GM18519 (cell line): Measurements from ENCODE around the gene GPR137C.
"Not testable (repeated sequence)": the region's sequence is repeated elsewhere in the genome, so short reads cannot be mapped to it uniquely, and the experiment has no call there.

ENCODE experiments used
- ATAC-seq: cut with Tn5 transposase; IDR thresholded peaks from one replicate; pipeline ENCODE4 v1.9.1; 2021; ENCODE audit warnings: mild to moderate bottlenecking, moderate library complexity; ENCODE audit not compliant: unreplicated experiment, low FRiP score

The GPR137C gene

DNA sequence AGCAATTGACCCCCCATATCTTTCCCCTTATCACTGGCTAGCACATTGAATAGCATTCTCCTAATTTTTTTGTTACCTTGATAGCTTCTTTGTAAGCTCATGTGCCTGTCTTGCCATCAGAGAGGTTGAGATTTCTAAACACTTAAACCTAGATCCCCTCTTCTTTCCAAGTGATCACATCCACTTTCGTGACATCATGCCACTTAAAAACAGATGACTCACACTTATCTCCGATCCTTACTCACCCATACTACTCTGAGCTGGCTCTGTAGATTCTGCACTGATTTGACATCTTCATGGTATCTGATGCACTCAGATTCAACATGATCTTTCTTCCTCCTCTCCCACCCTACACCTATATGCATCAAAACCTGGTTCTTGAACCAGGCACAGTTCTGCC, 10.5 kb downstream of the GPR137C start:
- no peak for ATAC-seq

DNA sequence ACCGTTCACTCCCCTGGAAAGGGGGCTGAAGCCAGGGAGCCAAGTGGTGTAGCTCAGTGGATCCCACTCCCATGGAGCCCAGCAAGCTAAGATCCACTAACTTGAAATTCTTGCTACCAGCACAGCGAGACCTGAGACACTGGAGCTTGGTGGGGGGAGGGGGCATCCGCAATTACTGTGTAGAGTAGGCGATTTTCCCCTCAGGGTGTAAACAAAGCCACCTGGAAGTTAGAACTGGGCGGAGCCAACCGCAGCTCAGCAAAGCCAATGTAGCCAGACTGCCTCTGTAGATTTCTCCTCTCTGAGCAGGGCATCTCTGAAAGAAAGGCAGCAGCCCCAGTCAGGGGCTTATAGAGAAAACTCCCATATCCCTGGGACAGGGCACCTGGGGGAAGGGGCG, 15.8 kb downstream of the GPR137C start:
- ATAC-seq, result not testable (repeated sequence)

DNA sequence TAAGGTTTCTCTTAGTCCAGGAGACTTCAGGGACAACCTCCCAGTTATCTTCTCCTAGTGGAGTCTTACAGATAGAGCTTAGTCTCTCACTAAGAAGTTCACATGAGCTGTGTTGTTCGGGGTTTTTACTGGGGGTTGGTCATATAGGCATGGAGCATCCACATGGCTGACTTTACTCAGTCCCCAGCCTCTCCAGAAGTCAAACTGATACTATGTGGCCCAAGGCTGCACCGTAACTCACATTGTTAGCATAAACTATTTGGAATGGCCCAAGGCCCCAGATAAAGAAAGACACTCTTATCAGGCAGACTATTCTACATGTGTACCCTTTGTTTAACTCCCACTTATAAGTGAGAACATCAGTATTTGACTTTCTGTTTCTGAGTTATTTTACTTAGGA, 23.2 kb downstream of the GPR137C start:
- no peak for ATAC-seq

DNA sequence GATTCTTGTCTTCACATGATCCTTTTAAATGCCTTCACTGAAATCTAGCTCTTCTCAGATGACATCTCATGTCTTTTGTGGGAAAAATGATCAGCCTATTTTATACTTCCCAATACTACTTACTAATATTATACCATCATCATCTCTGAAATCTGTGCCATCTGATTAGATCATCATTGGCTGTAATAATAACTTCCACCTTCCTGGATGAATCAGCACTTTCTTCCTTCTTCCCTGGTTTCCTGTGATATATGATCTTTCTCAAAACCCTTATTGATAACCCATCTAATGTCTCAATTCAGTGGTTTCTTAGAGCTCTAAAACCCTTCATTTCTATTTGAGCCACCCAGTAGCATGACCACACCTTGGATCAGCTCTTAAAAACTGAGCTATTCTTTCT, 30.9 kb downstream of the GPR137C start:
- no peak for ATAC-seq

DNA sequence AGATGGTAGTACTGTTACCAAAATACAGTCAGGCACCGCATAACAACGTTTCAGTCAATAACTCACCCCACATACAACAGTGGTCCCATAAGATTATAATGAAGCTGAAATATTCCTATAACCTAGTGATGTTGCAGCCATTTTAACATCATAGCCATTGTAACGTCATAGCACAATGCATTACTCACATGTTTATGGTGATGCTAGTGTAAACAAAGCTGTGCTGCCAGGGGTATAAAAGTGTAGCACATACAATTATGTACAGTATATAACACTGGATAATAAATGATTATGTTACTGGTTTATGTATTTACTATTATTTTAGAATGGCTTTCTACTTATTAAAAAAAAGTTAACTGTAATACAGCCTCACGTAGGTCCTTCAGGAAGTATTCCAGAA, 37.0 kb downstream of the GPR137C start:
- no peak for ATAC-seq

DNA sequence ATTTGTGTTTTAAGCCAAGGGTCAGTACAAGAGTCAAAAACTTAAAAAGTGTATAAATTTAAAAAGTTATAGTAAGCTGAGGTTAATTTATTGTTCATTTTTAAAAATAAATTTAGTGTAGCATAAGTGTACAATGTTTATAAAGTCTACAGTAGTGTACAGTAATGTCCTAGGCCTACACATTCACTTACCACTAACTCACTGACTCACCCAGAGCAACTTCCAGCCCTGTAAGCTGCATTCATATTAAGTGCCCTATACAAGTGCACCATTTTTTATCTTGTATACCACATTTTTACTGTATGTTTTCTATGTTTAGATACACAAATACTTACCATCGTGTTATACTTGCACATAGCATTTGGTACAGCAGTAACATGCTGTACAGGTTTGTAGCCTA, 37.7 kb downstream of the GPR137C start:
- ATAC-seq, result no peak

DNA sequence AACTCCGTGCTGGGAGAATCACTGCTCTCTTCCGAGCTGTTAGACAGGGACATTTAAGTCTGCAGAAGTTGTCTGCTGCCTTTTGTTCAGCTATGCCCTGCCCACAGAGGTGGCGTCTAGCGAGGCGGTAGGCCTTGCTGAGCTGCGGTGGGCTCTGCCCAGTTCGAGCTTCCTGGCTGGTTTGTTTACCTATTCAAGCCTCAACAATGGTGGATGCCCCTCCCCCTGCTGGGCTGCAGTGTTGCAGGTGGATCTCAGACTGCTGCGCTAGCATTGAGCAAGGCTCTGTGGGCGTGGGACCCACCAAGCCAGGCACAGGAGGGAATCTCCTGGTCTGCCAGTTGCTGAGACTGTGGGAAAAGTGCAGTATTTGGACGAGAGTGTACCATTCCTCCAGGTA, 43.7 kb downstream of the GPR137C start:
- ATAC-seq, result no peak

DNA sequence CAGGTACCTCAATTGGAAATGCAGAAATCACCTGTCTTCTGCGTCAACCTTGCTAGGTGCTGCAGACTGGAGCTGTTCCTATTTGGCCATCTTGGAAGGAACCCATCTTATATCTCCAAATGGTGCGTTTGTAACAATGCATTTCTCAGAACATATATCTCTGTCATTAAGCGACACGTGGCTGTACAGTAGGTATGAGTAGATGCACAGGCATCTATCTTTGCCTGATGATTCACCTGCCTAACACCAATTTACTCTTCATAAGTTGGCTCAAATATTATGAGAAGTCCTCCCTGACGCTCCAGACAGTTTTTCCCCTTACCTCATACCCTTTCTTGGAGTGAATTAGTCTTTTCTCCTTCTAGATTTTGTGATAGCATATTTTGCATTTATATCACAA, 44.2 kb downstream of the GPR137C start:
- ATAC-seq, result no peak

DNA sequence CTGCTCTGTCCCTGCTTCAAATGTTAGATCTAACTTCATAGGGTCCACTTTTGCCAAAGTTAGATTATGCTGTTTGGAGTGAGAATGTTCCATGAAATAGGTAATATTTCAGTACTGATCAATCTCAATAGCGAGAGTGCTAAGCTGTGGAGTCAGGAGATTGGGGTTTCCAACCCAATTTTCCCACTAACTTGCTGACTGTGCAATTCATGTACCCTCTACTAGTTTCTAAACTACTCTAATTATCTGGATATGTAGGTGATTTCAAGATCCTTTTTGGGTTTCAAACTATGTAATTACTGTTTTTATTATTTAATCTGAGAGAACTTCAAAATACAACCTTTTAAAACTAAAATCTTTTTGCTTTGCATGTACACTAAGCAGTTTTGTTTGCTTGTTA, 45.9 kb downstream of the GPR137C start:
- no peak for ATAC-seq

DNA sequence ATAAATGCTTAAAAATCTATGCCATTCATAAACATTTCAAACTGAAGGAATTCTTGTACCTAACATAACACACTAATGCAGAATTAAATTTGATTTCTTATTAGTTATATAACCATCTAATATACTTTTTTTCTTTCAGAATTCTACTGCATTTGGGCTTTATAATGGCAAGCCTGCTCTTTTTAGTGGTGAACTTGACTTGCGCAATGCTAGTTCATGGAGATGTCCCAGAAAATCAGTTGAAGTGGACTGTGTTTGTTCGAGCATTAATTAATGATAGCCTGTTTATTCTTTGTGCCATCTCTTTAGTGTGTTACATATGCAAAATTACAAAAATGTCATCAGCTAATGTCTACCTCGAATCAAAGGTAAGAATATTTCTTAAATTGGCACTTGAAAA, 47.3 kb downstream of the GPR137C start:
- ATAC-seq, result no peak

DNA sequence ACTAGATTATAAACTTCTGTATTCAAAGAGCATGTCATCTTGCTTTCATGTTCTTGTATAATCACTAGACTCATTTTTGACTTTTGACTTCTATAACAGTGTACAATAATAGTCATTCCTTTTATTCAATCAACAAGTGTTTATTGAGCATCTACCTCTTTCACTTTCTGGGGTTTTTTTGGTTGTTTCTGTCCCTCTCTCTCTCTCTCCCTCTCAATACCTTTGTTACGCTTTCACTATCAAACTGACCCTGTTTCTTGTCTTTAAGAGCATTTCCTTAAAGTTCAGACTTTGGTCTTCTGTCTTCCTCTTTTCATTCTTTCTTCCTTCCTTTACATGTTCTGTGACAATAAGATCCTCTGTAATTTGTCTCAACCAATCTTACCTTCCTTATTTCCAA, 49.5 kb downstream of the GPR137C start:
- ATAC-seq, result no peak

DNA sequence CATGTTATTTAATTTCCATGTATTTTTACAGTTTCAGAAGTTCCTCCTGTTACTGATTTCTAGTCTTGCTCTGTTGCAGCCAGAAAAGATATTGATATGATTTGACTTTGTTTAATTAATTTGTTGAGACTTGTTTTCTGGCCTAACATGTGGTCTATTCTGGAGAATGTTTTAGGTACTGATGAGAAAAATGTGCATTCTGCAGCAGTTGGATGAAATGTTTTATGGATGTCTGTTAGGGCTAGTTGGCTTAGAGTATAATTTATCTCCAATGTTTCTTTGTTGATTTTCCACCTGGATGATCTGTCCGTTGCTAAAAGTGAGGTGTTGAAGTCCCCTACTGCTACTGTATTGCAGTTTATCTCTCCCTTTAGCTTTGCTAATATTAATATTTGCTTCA, 54.4 kb downstream of the GPR137C start:
- no peak for ATAC-seq

DNA sequence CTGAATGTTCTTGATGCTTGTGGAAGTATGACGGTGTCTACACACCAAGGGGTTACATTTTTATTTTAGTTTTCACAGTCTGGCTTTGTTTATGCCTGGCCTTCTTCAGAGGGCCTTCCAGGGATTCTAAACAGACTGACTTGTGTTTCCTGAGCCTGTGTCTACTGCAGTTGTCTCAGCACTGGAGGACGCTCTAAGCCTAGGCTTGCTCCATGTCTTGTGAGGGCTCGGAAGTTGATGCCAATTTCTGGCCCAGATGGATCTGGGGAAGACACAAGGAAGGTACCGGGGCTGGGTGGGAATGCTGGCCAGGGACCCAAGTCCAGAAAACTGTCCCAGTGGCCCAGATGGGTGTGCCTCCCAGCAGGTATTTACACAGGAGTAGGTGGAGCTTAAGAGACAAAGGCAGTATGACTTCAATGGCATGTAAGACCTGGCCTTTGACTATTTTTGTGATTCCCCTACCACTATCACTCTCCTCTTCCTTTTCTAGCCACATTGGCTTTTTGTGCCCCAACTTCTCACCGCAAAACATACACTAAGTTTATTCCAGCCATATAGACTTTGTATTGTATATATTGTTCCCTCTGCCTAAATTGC, 56.9 kb downstream of the GPR137C start:
- no peak for ATAC-seq

DNA sequence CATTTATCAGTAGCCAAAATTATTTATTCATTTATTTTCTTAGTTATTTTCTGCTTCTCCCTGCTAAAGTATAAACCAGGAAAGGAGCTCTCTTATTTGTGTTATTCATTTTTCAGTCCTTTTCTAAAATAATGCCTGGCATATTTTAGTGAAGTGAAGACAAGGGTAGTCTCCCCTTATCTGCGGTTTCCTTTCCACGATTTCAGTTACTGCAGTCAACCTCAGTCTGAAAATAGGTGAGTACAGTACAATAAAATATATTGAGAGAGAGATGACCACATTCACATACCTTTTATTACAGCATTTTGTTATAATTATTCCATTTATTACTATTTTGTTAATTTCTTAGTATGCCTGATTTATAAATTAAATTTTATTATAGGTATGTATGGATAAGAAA, 57.6 kb downstream of the GPR137C start:
- no peak for ATAC-seq

DNA sequence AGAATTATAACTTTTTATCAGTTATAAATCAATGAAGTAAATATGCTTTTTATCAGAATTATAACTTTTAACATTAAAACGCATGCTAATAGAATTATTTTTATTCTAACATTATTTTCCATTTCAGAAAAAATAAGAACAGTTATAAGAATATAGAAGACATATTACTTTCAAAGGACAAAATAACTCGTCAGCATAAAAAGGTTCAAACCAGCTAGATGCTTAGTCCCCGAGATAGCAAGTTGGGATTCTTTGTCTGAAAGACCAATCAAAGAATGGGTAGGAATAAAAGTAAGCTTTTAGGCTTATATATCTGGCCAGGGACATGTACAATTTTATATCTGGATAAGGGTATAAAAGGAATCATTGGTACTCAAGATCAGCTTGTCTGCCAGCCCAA, 66.0 kb downstream of the GPR137C start:
- no peak for ATAC-seq

DNA sequence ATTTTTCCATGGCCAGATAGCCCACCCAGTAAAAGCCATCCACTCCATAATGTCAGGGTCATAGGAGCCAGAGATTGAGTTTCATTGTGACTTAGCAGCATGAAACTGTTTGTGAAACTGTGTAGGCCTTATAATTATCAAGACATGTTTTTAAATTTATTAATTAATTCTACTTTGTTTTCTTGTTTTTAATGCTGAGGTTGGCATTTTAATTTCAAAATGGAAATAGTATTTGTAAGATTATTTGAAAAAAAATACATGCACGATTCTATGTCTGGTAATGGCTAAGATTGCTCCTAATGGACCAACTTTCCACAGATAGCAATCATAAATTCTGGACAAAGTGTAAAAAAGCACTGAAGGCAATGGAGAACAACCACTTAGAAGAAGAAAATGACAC, 67.1 kb downstream of the GPR137C start:
- no peak for ATAC-seq

DNA sequence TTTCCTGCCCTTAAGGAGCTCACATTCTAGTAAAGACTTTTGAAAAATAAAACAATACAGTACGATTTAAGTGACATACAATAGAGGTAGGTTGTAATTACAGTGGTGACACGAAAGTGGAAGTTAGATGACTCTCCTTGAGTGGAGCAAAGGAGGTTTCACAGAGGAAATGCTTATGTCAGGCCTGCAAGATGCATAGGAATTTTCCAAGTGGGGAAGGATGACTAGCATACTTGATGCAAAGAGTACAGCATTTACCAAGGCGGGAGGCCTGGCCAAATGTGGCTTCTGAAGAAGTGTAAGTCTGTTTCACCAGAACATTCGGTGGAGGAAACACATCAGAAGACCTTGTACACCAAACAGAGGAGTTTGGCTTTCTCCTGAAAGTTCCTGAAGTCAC, 87.5 kb downstream of the GPR137C start:
- ATAC-seq, result no peak

DNA sequence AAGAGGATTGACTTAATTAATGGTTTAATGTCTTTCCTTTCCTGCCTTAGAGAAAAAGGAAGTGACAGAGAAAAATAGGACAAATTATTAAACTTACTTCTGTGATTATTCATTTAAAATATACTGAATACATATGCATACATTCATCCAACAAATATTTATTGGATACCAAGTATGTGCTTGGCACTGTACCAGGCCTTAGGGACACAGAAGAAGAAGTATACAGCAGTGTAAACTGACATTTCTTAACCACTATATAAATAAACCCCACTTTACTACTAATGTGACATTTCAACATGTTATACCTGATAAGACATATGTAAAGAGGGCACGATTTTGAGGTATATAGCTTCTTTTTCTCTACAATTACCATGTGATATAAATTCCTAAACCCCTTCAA, 89.1 kb downstream of the GPR137C start:
- ATAC-seq, result no peak

DNA sequence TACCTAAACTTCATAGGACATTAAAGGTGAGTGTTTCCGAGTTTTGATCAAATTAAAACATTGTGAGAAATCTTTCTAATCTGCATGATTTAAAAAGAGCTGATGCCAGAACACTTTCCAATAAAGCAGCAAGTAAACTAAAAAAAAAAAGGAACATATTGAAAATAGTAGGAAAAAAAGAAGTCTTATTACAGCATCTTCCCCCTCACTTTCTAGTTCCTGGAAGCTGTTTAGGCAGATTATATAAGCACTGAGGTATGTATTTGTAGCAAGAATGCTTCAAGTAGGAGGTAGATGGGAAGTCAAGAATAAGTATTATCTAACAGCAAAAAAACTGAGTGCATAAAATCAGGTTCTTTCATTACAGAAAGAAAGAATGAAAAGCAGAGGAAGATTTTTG, 96.9 kb downstream of the GPR137C start:
- ATAC-seq, result no peak

DNA sequence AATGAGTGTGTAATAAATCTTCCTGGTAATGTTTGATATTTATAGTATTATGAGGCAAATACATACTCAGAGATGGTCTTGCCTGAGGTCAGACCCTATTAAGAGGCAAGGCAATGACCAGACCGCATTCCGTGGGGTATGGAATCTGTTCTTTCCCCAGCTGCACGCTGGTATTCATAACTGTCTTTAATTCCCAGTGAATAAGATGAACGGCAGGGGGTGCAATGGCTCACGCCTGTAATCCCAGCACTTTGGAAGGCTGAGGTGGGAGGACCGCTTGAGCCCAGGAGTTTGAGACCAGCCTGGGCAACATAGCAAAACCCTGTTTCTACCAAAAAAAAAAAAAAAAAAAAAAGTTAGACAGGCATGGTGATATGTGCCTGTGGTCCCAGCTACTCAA, 98.1 kb downstream of the GPR137C start:
- ATAC-seq, result no peak

DNA sequence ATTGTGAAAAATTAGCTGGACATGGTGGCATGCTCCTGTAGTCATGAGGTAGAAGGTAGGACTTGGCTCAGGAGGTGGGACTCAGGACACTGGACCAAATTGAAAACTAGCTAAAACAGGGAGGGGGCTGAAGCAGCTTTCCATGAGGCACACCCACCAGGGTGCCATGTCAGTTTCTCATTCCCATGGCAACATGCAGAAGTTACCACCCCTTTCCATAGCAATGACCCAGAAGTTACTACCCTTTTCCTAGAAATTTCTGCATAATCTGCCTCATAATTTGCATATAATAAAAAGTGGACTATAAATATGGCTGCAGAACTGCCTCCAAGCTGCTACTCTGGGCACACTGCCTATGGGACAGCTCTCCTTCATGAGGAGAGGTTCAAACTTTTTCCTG, 104.3 kb downstream of the GPR137C start:
- ATAC-seq, result no peak

DNA sequence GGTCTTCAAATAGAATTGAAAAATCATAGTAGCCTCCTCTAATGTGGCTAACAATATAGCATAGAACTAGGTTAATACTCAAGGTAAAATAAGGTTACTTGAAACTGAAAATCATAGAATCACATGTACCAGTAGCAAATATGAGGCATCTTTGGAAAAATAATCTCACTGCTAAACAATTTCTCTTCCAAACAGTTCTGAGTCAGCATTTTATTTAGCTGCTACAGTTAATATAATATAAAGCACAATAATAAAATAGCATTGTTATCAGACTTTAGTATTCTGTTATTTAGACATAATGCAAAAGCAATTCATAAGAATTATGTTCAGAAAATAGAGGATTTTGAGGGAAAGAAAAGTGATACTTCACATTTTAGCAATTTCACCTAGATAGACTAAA, 107.7 kb downstream of the GPR137C start:
- no peak for ATAC-seq

DNA sequence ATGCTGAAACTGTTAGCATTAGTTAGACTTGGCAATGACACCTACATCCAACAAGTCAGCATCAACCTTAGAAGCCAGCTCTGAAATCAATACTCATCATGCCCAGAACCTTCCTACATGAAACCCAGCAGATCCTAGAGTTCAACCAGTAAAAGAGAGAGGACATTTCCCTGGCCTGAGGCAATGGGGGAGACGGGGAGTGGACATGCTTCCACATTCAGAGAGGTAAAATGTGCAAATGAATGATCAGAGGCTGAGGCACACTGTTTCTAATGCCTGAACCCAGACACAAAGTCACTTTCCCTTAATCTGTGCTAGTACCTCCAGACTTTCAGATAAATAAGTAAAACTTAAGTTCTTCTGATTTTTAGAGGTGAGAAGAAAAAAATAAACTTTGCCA, 108.2 kb downstream of the GPR137C start:
- ATAC-seq, result no peak
